GM23338 (cell line): ENCODE data around the gene SLC9A9. TPM values are rescaled to one million over a fixed set of nuclear protein-coding genes. Genes with fewer than 3 reads are reported as not detected.

Experiments
- ATAC-seq: fragments of 200-7000 bp; cut with Tn5 transposase; 3 replicates; pipeline ENCODE4 v1.9.1; 2020
- DNase-seq: peaks from one replicate; pipeline ENCODE4 v3.0.0-alpha.2; 2015; ENCODE audit warnings: low spot score
- H2AFZ ChIP-seq: fragments of 200-600 bp; sonication (generic); 2 replicates; pipeline ENCODE4 v1.8.0; 2016; ENCODE audit warnings: antibody characterized with exemption, mild to moderate bottlenecking, moderate library complexity
- H3F3A ChIP-seq: fragments of 200-600 bp; sonication (generic); replicated peaks from 2 replicates; pipeline ENCODE4 v1.8.0; 2017; ENCODE audit warnings: antibody characterized with exemption, mixed run types, low read depth
- H3K27ac ChIP-seq: fragments of 200-600 bp; sonication (generic); 2 replicates; pipeline ENCODE4 v1.6.1; 2016; ENCODE audit warnings: low read depth
- H3K27me3 ChIP-seq: fragments of 200-600 bp; sonication (generic); 2 replicates; pipeline ENCODE4 v1.8.0; 2016; ENCODE audit warnings: mild to moderate bottlenecking, mixed run types, moderate library complexity; ENCODE audit not compliant: insufficient read depth
- H3K36me3 ChIP-seq: fragments of 200-600 bp; sonication (generic); 2 replicates; pipeline ENCODE4 v1.8.0; 2016; ENCODE audit warnings: mild to moderate bottlenecking; ENCODE audit not compliant: insufficient read depth
- H3K4me1 ChIP-seq: fragments of 200-600 bp; sonication (generic); 2 replicates; pipeline ENCODE4 v1.8.0; 2016; ENCODE audit warnings: mild to moderate bottlenecking, moderate library complexity; ENCODE audit not compliant: insufficient read depth
- H3K4me2 ChIP-seq: fragments of 200-600 bp; sonication (generic); 2 replicates; pipeline ENCODE4 v1.7.1; 2017; ENCODE audit warnings: mixed run types
- H3K4me3 ChIP-seq: fragments of 200-600 bp; sonication (generic); 2 replicates; pipeline ENCODE4 v1.6.1; 2016; ENCODE audit warnings: mixed run types
- H3K79me2 ChIP-seq: fragments of 200-600 bp; sonication (generic); replicated peaks from 2 replicates; pipeline ENCODE4 v1.8.0; 2017; ENCODE audit warnings: mild to moderate bottlenecking; ENCODE audit not compliant: insufficient read depth
- H3K9me2 ChIP-seq: fragments of 200-600 bp; sonication (generic); 2 replicates; pipeline ENCODE4 v1.8.0; 2017; ENCODE audit not compliant: insufficient read depth
- H4K20me1 ChIP-seq: fragments of 200-600 bp; sonication (generic); replicated peaks from 2 replicates; pipeline ENCODE4 v1.8.0; 2017; ENCODE audit warnings: mild to moderate bottlenecking; ENCODE audit not compliant: insufficient read depth
- H3K27ac Mint-ChIP-seq: 2 replicates; pipeline ENCODE4 v1.8.0; 2020; ENCODE audit warnings: inconsistent platforms, mild to moderate bottlenecking, moderate library complexity, mixed read lengths
- H3K27me3 Mint-ChIP-seq: 3 replicates; pipeline ENCODE4 v1.8.0; 2022; ENCODE audit warnings: low read depth, mild to moderate bottlenecking, moderate library complexity, mixed read lengths, inconsistent platforms; ENCODE audit not compliant: insufficient read depth, poor library complexity
- H3K36me3 Mint-ChIP-seq: 3 replicates; pipeline ENCODE4 v1.8.0; 2021; ENCODE audit warnings: low read depth, mild to moderate bottlenecking, inconsistent platforms, moderate library complexity, mixed read lengths
- H3K4me1 Mint-ChIP-seq: 3 replicates; pipeline ENCODE4 v1.8.0; 2020; ENCODE audit warnings: mild to moderate bottlenecking, inconsistent platforms, mixed read lengths
- H3K4me3 Mint-ChIP-seq: 3 replicates; pipeline ENCODE4 v1.8.0; 2021; ENCODE audit warnings: moderate library complexity, mild to moderate bottlenecking, inconsistent platforms, mixed read lengths
- H3K9me3 Mint-ChIP-seq: 3 replicates; pipeline ENCODE4 v1.8.0; 2020; ENCODE audit warnings: moderate library complexity, mild to moderate bottlenecking, inconsistent platforms, mixed read lengths
- CREB1 ChIP-seq: fragments of 250-450 bp; sonication (Bioruptor Pico); IDR thresholded peaks from 2 replicates; pipeline ENCODE4 v1.5.0; 2020; ENCODE audit warnings: low read depth, mild to moderate bottlenecking, moderate library complexity
- CTCF ChIP-seq, 2 experiments: fragments of 200-600 bp in 1 of 2; sonication (generic) in 1 of 2; conservative IDR thresholded peaks; 2 replicates each; pipeline versions ENCODE4 v1.5.1 to v1.6.1; 2016 to 2017; ENCODE audit warnings: antibody characterized with exemption in 2 of 2, low read depth in 2 of 2, mild to moderate bottlenecking in 2 of 2, moderate library complexity in 1 of 2
- ETS1 ChIP-seq: IDR thresholded peaks from 2 replicates; pipeline ENCODE4 v1.6.1; 2016; ENCODE audit warnings: antibody characterized with exemption
- EZH2 ChIP-seq: fragments of 200-600 bp; sonication (generic); IDR thresholded peaks from one replicate; pipeline ENCODE4 v1.8.0; 2017; ENCODE audit warnings: antibody characterized with exemption, mild to moderate bottlenecking, low read depth; ENCODE audit not compliant: unreplicated experiment
- EZH2phosphoT487 ChIP-seq: fragments of 200-600 bp; sonication (generic); IDR thresholded peaks from one replicate; pipeline ENCODE4 v1.8.1; 2018; ENCODE audit warnings: antibody characterized with exemption; ENCODE audit not compliant: unreplicated experiment
- JUNB ChIP-seq: IDR thresholded peaks from one replicate; pipeline ENCODE4 v1.6.1; 2016; ENCODE audit warnings: antibody characterized with exemption; ENCODE audit not compliant: unreplicated experiment
- NANOG ChIP-seq: IDR thresholded peaks from 2 replicates; pipeline ENCODE4 v1.6.1; 2016; ENCODE audit warnings: antibody characterized with exemption, borderline replicate concordance
- POLR2AphosphoS5 ChIP-seq: IDR thresholded peaks from 2 replicates; pipeline ENCODE4 v1.6.1; 2016; ENCODE audit warnings: antibody characterized with exemption, low read depth
- REST ChIP-seq: IDR thresholded peaks from one replicate; pipeline ENCODE4 v1.6.1; 2018; ENCODE audit warnings: antibody characterized with exemption; ENCODE audit not compliant: unreplicated experiment
- STAT1 ChIP-seq: IDR thresholded peaks from one replicate; pipeline ENCODE4 v1.6.1; 2016; ENCODE audit warnings: antibody characterized with exemption; ENCODE audit not compliant: unreplicated experiment
- ZNF114 ChIP-seq: fragments of 250-450 bp; sonication (Bioruptor Pico); IDR thresholded peaks from 2 replicates; pipeline ENCODE4 v1.5.0; 2020; ENCODE audit warnings: mild to moderate bottlenecking, moderate library complexity
- ZNF331 ChIP-seq: fragments of 250-450 bp; sonication (Bioruptor Pico); IDR thresholded peaks from 2 replicates; pipeline ENCODE4 v1.5.0; 2020; ENCODE audit warnings: low read depth, mild to moderate bottlenecking, moderate library complexity
- polyA plus RNA-seq: library from polyadenylated mRNA; unstranded; fragments of >200 nt; fragmentation: Nextera tagmentation; extraction: Ambion mirVana; gene quantifications from 2 replicates; pipeline ENCODE4 v1.2.1, GENCODE V29; 2016
- total RNA-seq: library from RNA; depleted of rRNA; stranded (reverse); fragments of >200 nt; shearing (Covaris generic); gene quantifications from 2 replicates; pipeline ENCODE4 v1.2.3, GENCODE V29; 2014

The SLC9A9 gene
- total and polyA plus RNA-seq, 2 experiments from 2014 or later: 1.3 to 1.6 TPM

GRCh38 chr3:143531101-143531500, 317.2 kb downstream of the SLC9A9 start (continued):
- TF ChIP-seq ETS1 (no peak), REST (no peak), JUNB (no peak), CTCF (conservative IDR thresholded peaks at IDR 0.05; ENCODE audit: low read depth in 2 of 2) (no peak), EZH2 (no peak), STAT1 (no peak), ZNF114 (no peak), POLR2AphosphoS5 (no peak), CREB1 (CRISPR knock-in tag) (no peak), EZH2phosphoT487 (no peak)

GRCh38 chr3:143529798-143530197, 318.5 kb downstream of the SLC9A9 start:
- Mint-ChIP-seq H3K9me3 (no peaks in the 10 kb centered on the region), H3K36me3 (no peaks in the 10 kb centered on the region), H3K27me3 (no peaks in the 10 kb centered on the region), H3K4me1 (no peaks in the 10 kb centered on the region), H3K27ac (no peak overlapping the region), H3K4me3 (no peak overlapping the region)
- Histone ChIP-seq H3K36me3 (no peaks in the 10 kb centered on the region), H3K4me1 (no peaks in the 10 kb centered on the region), H4K20me1 (no peaks in the 10 kb centered on the region), H3K27ac (no peak overlapping the region), H3F3A (no peaks in the 10 kb centered on the region), H3K4me3 (no peak overlapping the region), H3K27me3 (no peaks in the 10 kb centered on the region), H2AFZ (no peak overlapping the region), H3K9me2 (peaks cover 7% of the 10 kb centered on the region), H3K79me2 (no peaks in the 10 kb centered on the region), H3K4me2 (no peak overlapping the region)
- no peak for ATAC-seq
- DNase-seq: no peak
- no peak for TF ChIP-seq CTCF (conservative IDR thresholded peaks at IDR 0.05; ENCODE audit: low read depth in 2 of 2)
- TF ChIP-seq ETS1: no peak
- no peak for TF ChIP-seq ZNF114
- TF ChIP-seq EZH2: no peak
- no peak for TF ChIP-seq STAT1
- TF ChIP-seq CREB1 (CRISPR knock-in tag): no peak
- TF ChIP-seq JUNB: no peak
- no peak for TF ChIP-seq EZH2phosphoT487
- TF ChIP-seq POLR2AphosphoS5: no peak
- no peak for TF ChIP-seq NANOG
- TF ChIP-seq REST: no peak
- TF ChIP-seq ZNF331: no peak
